ENCODE results near the gene INTU.
"Not testable (repeated sequence)": the region's sequence is repeated elsewhere in the genome, so short reads cannot be mapped to it uniquely, and the experiment has no call there.

Gene INTU

GRCh38 chr4:127642169-127642568, 9.4 kb downstream of the INTU start:
- no peak for DNase-seq (ENCODE audit: low read depth in 2 of 3, low spot score in 2 of 3)

GRCh38 chr4:127643791-127644190, 11.0 kb downstream of the INTU start:
- no peak for DNase-seq (ENCODE audit: low read depth in 2 of 3, low spot score in 2 of 3)

GRCh38 chr4:127648061-127648460, 15.3 kb downstream of the INTU start:
- DNase-seq (ENCODE audit: low read depth in 2 of 3, low spot score in 2 of 3) = no peak

- DNase-seq (ENCODE audit: low read depth in 2 of 3, low spot score in 2 of 3) = not testable (repeated sequence)
These were observed 22.8 kb downstream of the INTU start for GRCh38 chr4:127655590-127655989.

GRCh38 chr4:127656047-127656680, 23.4 kb downstream of the INTU start:
- no peak for DNase-seq (ENCODE audit: low read depth in 2 of 3, low spot score in 2 of 3)

GRCh38 chr4:127660284-127660885, 27.6 kb downstream of the INTU start:
- no peak for DNase-seq (ENCODE audit: low read depth in 2 of 3, low spot score in 2 of 3)

- no peak for DNase-seq (ENCODE audit: low read depth in 2 of 3, low spot score in 2 of 3)
These were observed 34.4 kb downstream of the INTU start for GRCh38 chr4:127667116-127667515.

GRCh38 chr4:127667772-127668171, 35.0 kb downstream of the INTU start:
- DNase-seq (ENCODE audit: low read depth in 2 of 3, low spot score in 2 of 3) = no peak

- DNase-seq (ENCODE audit: low read depth in 2 of 3, low spot score in 2 of 3) = no peak
These were observed 36.0 kb downstream of the INTU start for GRCh38 chr4:127668770-127669169.

- DNase-seq (ENCODE audit: low read depth in 2 of 3, low spot score in 2 of 3) = no peak
These were observed 36.9 kb downstream of the INTU start for GRCh38 chr4:127669691-127670090.

- DNase-seq (ENCODE audit: low read depth in 2 of 3, low spot score in 2 of 3) = no peak
These were observed 39.4 kb downstream of the INTU start for GRCh38 chr4:127672111-127672510.

- DNase-seq (ENCODE audit: low read depth in 2 of 3, low spot score in 2 of 3) = no peak
These were observed 52.5 kb downstream of the INTU start for GRCh38 chr4:127685292-127685691.

GRCh38 chr4:127686658-127687057, 53.9 kb downstream of the INTU start:
- DNase-seq (ENCODE audit: low read depth in 2 of 3, low spot score in 2 of 3) = no peak

- DNase-seq (ENCODE audit: low read depth in 2 of 3, low spot score in 2 of 3) = no peak
These were observed 54.8 kb downstream of the INTU start for GRCh38 chr4:127687580-127687979.

GRCh38 chr4:127698789-127699200, 66.0 kb downstream of the INTU start:
- no peak for DNase-seq (ENCODE audit: low read depth in 2 of 3, low spot score in 2 of 3)

GRCh38 chr4:127708985-127709384, 76.2 kb downstream of the INTU start:
- no peak for DNase-seq (ENCODE audit: low read depth in 2 of 3, low spot score in 2 of 3)

- no peak for DNase-seq (ENCODE audit: low read depth in 2 of 3, low spot score in 2 of 3)
These were observed 76.7 kb downstream of the INTU start for GRCh38 chr4:127709456-127709855.

GRCh38 chr4:127730142-127730913, 97.6 kb downstream of the INTU start, which contains the start of gene SLC25A31:
SLC25A31 (plus strand) TSS chr4:127730400; CDS start chr4:127730546, 146 bp downstream.
- DNase-seq (ENCODE audit: low read depth in 2 of 3, low spot score in 2 of 3) = no peak

- DNase-seq (ENCODE audit: low read depth in 2 of 3, low spot score in 2 of 3) = no peak
These were observed 98.6 kb downstream of the INTU start for GRCh38 chr4:127731406-127731805.

- no peak for DNase-seq (ENCODE audit: low read depth in 2 of 3, low spot score in 2 of 3)
These were observed 100.0 kb downstream of the INTU start for GRCh38 chr4:127732623-127733328.

- no peak for DNase-seq (ENCODE audit: low read depth in 2 of 3, low spot score in 2 of 3)
These were observed 102.2 kb downstream of the INTU start for GRCh38 chr4:127734976-127735375.

GRCh38 chr4:127737295-127737694, 104.5 kb downstream of the INTU start:
- DNase-seq (ENCODE audit: low read depth in 2 of 3, low spot score in 2 of 3) = no peak

Measured in activated CD8-positive, alpha-beta memory T cell treated with anti-CD3 and anti-CD28 coated beads for 48 hours (primary cell).